ENCODE data around the gene WNT3.

DNA sequence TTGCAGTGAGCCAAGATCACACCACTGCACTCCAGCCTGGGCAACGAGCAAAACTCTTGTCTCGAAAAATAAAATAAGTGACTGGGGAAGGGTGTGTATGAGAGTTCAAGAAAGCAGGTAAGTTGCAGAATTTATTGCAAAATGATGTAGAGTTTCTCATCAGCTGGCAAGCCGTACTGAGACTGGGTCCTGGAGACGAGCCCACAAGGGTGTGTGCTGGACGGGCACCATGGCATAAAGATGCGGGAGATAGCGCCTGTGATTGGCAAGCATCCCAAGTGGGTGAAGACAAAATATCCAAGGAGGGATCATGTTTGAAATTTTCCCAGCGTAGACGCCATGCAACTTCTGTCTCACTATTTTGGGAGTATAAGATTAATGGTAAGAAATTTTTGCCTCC is 59.4 kb downstream of the WNT3 start:
- TF ChIP-seq RAD21 (IDR thresholded peaks at IDR 0.05; ENCODE audit: low read depth) = no peak
- no peak for TF ChIP-seq EP300 (IDR thresholded peaks at IDR 0.05; ENCODE audit: borderline replicate concordance)
- no peak for TF ChIP-seq NFIC (IDR thresholded peaks at IDR 0.05)
- TF ChIP-seq TEAD4 (IDR thresholded peaks at IDR 0.05) = no peak
- no peak for TF ChIP-seq MAX (IDR thresholded peaks at IDR 0.05)
- TF ChIP-seq EGR1 (IDR thresholded peaks at IDR 0.05) = no peak
- no peak for TF ChIP-seq USF1 (IDR thresholded peaks at IDR 0.05)
- no peak for TF ChIP-seq YY1 (IDR thresholded peaks at IDR 0.05; ENCODE audit: low read depth)

Measured in Ishikawa (cell line).